ENCODE measurements around the gene ZNF385A. TPM values are rescaled to one million over a fixed set of nuclear protein-coding genes. Genes with fewer than 3 reads are reported as not detected.
A peak's percentile ranks its signal among the peaks of the same experiment; 100 is the strongest.

The ZNF385A gene
- total and polyA plus RNA-seq, 2 of the 13 experiments (the other 11 are each of a cell fraction or from before 2014, with no cell fraction given): 0.44 to 0.67 TPM

- TF ChIP-seq GPBP1L1 (CRISPR knock-in tag; IDR thresholded peaks at IDR 0.05): no peak
- TF ChIP-seq MYNN (CRISPR knock-in tag; IDR thresholded peaks at IDR 0.05; ENCODE audit: low read depth): no peak
- TF ChIP-seq ZNF777 (CRISPR knock-in tag; IDR thresholded peaks at IDR 0.05): no peak
- TF ChIP-seq SOX13 (IDR thresholded peaks at IDR 0.05): no peak
- no peak for TF ChIP-seq SOX13 (CRISPR knock-in tag; conservative IDR thresholded peaks at IDR 0.05 in 1 of 2, IDR thresholded peaks at IDR 0.05 in 1 of 2)
- TF ChIP-seq RBFOX2 (IDR thresholded peaks at IDR 0.05; ENCODE audit: low read depth, low read length): peak; percentile 78
- no peak for TF ChIP-seq ATM (IDR thresholded peaks at IDR 0.05; ENCODE audit: borderline replicate concordance)
- no peak for TF ChIP-seq TBL1XR1 (IDR thresholded peaks at IDR 0.05; ENCODE audit: borderline replicate concordance, low read length, partially characterized antibody)
- no peak for TF ChIP-seq RORA (CRISPR knock-in tag; IDR thresholded peaks at IDR 0.05)
- TF ChIP-seq ISX (CRISPR knock-in tag; conservative IDR thresholded peaks at IDR 0.05): 0 out of 2 replicates have a peak, but pooled peaks have one; percentile 52
- no peak for TF ChIP-seq ZNF530 (CRISPR knock-in tag; IDR thresholded peaks at IDR 0.05; ENCODE audit: low read depth)
- TF ChIP-seq LBX2 (CRISPR knock-in tag; IDR thresholded peaks at IDR 0.05; ENCODE audit: borderline replicate concordance): no peak
- no peak for TF ChIP-seq CAMTA2 (CRISPR knock-in tag; IDR thresholded peaks at IDR 0.05; ENCODE audit: borderline replicate concordance)
- no peak for TF ChIP-seq HCFC1 (IDR thresholded peaks at IDR 0.05; ENCODE audit: low read depth, low read length)
- peak; percentile 77 for TF ChIP-seq RFX3 (CRISPR knock-in tag; IDR thresholded peaks at IDR 0.05)
- TF ChIP-seq YY1 (IDR thresholded peaks at IDR 0.05; ENCODE audit: insufficient read depth, insufficient replicate concordance, low read depth, low read length): peak; percentile 96
- peak; percentile 84; the same call in 1 of the 2 replicates for TF ChIP-seq SIN3A (IDR thresholded peaks at IDR 0.05; ENCODE audit: borderline replicate concordance, low read depth, low read length)
- TF ChIP-seq KDM2A (CRISPR knock-in tag; IDR thresholded peaks at IDR 0.05; ENCODE audit: borderline replicate concordance, low read depth): 0 out of 2 replicates have a peak, but pooled peaks have one; percentile 9
- TF ChIP-seq KLF13 (CRISPR knock-in tag; IDR thresholded peaks at IDR 0.05): no peak
- TF ChIP-seq ZSCAN25 (CRISPR knock-in tag; IDR thresholded peaks at IDR 0.05): 0 out of 2 replicates have a peak, but pooled peaks have one; percentile 39
- no peak; the same call in 1 of the 2 replicates for TF ChIP-seq SALL2 (CRISPR knock-in tag; IDR thresholded peaks at IDR 0.05)
- TF ChIP-seq, protein P1, sequence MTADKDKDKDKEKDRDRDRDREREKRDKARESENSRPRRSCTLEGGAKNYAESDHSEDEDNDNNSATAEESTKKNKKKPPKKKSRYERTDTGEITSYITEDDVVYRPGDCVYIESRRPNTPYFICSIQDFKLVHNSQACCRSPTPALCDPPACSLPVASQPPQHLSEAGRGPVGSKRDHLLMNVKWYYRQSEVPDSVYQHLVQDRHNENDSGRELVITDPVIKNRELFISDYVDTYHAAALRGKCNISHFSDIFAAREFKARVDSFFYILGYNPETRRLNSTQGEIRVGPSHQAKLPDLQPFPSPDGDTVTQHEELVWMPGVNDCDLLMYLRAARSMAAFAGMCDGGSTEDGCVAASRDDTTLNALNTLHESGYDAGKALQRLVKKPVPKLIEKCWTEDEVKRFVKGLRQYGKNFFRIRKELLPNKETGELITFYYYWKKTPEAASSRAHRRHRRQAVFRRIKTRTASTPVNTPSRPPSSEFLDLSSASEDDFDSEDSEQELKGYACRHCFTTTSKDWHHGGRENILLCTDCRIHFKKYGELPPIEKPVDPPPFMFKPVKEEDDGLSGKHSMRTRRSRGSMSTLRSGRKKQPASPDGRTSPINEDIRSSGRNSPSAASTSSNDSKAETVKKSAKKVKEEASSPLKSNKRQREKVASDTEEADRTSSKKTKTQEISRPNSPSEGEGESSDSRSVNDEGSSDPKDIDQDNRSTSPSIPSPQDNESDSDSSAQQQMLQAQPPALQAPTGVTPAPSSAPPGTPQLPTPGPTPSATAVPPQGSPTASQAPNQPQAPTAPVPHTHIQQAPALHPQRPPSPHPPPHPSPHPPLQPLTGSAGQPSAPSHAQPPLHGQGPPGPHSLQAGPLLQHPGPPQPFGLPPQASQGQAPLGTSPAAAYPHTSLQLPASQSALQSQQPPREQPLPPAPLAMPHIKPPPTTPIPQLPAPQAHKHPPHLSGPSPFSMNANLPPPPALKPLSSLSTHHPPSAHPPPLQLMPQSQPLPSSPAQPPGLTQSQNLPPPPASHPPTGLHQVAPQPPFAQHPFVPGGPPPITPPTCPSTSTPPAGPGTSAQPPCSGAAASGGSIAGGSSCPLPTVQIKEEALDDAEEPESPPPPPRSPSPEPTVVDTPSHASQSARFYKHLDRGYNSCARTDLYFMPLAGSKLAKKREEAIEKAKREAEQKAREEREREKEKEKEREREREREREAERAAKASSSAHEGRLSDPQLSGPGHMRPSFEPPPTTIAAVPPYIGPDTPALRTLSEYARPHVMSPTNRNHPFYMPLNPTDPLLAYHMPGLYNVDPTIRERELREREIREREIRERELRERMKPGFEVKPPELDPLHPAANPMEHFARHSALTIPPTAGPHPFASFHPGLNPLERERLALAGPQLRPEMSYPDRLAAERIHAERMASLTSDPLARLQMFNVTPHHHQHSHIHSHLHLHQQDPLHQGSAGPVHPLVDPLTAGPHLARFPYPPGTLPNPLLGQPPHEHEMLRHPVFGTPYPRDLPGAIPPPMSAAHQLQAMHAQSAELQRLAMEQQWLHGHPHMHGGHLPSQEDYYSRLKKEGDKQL (CRISPR knock-in tag; IDR thresholded peaks at IDR 0.05; ENCODE audit: low read depth): no peak
- no peak for TF ChIP-seq NFE2L1 (CRISPR knock-in tag; IDR thresholded peaks at IDR 0.05; ENCODE audit: borderline replicate concordance)
These were observed 59.7 kb downstream of the ZNF385A start, which contains the start of gene COPZ1 (continued) for GRCh38 chr12:54324617-54325441.

Data from HepG2 (cell line).